Right kidney (tissue), 1 donor: ENCODE data around the gene SMIM41.
A peak's percentile ranks its signal among the peaks of the same experiment; 100 is the strongest.

Experiments
- DNase-seq: peaks from one replicate; pipeline ENCODE4 v3.0.0-alpha.2; 2016

Gene SMIM41

GRCh38 chr12:52122540-52122871 is 43.0 kb downstream of the SMIM41 start:
- DNase-seq, result no peak

GRCh38 chr12:52122904-52123303 is 43.4 kb downstream of the SMIM41 start:
- no peak for DNase-seq

GRCh38 chr12:52123487-52124186 is 44.1 kb downstream of the SMIM41 start:
- DNase-seq, result no peak

- no peak for DNase-seq
Observed at GRCh38 chr12:52125476-52125900, 46.0 kb downstream of the SMIM41 start.

GRCh38 chr12:52126050-52126604 is 46.6 kb downstream of the SMIM41 start:
- DNase-seq, result no peak

- DNase-seq, result no peak
Observed at GRCh38 chr12:52126605-52127578, 47.4 kb downstream of the SMIM41 start.

- DNase-seq, result no peak
Observed at GRCh38 chr12:52127683-52128450, 48.4 kb downstream of the SMIM41 start.

- no peak for DNase-seq
Observed at GRCh38 chr12:52130711-52131110, 51.2 kb downstream of the SMIM41 start.

GRCh38 chr12:52132754-52133161 is 53.3 kb downstream of the SMIM41 start:
- DNase-seq, result peak; percentile 0

GRCh38 chr12:52137746-52138145 is 58.2 kb downstream of the SMIM41 start:
- DNase-seq, result no peak

- DNase-seq, result no peak
Observed at GRCh38 chr12:52139147-52139546, 59.6 kb downstream of the SMIM41 start.

- DNase-seq, result no peak
Observed at GRCh38 chr12:52139579-52140062, 60.1 kb downstream of the SMIM41 start.

GRCh38 chr12:52141306-52141705 is 61.8 kb downstream of the SMIM41 start:
- no peak for DNase-seq

- DNase-seq, result no peak
Observed at GRCh38 chr12:52141875-52142274, 62.4 kb downstream of the SMIM41 start.

GRCh38 chr12:52142431-52142830 is 62.9 kb downstream of the SMIM41 start:
- DNase-seq, result no peak

GRCh38 chr12:52144512-52145227 is 65.2 kb downstream of the SMIM41 start:
- no peak for DNase-seq

- no peak for DNase-seq
Observed at GRCh38 chr12:52145228-52146088, 66.0 kb downstream of the SMIM41 start.

- no peak for DNase-seq
Observed at GRCh38 chr12:52146089-52146821, 66.8 kb downstream of the SMIM41 start.

- DNase-seq, result no peak
Observed at GRCh38 chr12:52146822-52147366, 67.4 kb downstream of the SMIM41 start.
